Nephron (organoid): Measurements from ENCODE around the gene ENPP7.

ENCODE experiments used
- H3K27ac Mint-ChIP-seq, 3 experiments: 2 replicates each; pipeline ENCODE4 v1.8.0; 2020; ENCODE audit warnings: mixed read lengths in 3 of 3, mild to moderate bottlenecking in 2 of 3, moderate library complexity in 1 of 3
- H3K27me3 Mint-ChIP-seq: 2 replicates; pipeline ENCODE4 v1.8.0; 2021; ENCODE audit warnings: low read depth, mild to moderate bottlenecking, moderate library complexity, mixed read lengths
- H3K36me3 Mint-ChIP-seq: 2 replicates; pipeline ENCODE4 v1.8.0; 2020; ENCODE audit warnings: low read depth, mixed read lengths
- H3K4me1 Mint-ChIP-seq: 2 replicates; pipeline ENCODE4 v1.8.0; 2020; ENCODE audit warnings: mixed read lengths
- H3K4me3 Mint-ChIP-seq, 3 experiments: 2 replicates each; pipeline ENCODE4 v1.8.0; 2020; ENCODE audit warnings: mild to moderate bottlenecking in 3 of 3, mixed read lengths in 3 of 3, moderate library complexity in 2 of 3
- H3K9me3 Mint-ChIP-seq: 2 replicates; pipeline ENCODE4 v1.8.0; 2020; ENCODE audit warnings: mixed read lengths
- TF ChIP-seq, protein P1 (sequence below), 3 experiments: fragments of 200-600 bp; sonication (generic); IDR thresholded peaks; one replicate each; pipeline ENCODE4 v1.5.0; 2021; ENCODE audit warnings: antibody characterized with exemption in 3 of 3; ENCODE audit not compliant: unreplicated experiment in 3 of 3

The ENPP7 gene

DNA sequence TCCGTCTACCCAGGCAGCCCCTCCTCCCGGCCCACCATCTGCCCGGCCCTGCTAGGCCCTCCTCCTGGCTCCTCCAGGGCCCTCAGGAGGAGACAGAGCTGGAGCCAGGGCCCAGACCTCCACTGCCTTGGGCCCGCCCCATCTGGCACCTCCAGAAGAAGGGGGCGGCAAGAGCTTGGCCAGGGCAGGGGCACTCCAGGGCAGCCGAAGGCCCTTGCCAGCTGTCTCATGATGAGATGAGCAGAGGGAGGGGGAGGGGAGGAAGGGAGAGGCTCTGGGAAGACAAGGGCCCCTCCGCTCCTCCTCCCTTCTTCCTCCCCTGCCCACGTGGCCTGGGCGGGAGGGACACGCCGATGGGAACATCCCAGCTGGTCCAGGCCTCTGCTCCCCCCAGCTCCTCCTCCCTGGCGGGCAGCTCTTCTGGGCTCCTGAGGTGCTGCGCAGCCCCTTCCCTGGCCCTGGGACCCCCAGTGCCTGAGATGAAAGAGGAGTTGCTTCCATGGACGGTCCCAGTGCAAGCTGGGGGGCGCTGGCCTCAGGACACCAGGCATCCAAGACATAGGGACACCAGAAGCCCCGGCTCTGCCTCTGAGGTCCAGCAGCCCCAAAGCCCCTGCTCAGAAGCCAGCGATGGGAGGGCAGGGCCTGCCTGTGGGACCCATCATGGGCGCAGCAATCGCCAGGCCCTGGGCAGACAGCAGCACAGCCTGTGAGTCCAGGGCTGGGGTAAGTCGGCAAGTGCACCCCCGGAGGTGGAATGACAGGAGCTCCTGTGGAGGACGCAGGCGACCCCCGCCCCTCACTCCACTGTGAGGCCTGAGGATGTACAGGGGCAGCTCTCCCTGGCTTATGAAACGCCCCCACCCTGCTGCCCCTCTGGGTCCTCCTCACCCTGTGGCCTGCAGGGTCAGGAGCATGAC is 23.6 kb upstream of the ENPP7 start:
- Mint-ChIP-seq H3K36me3 (no peaks in the 10 kb centered on the region), H3K27ac (no peak overlapping the region), H3K27me3 (peaks cover 30% of the 10 kb centered on the region)

DNA sequence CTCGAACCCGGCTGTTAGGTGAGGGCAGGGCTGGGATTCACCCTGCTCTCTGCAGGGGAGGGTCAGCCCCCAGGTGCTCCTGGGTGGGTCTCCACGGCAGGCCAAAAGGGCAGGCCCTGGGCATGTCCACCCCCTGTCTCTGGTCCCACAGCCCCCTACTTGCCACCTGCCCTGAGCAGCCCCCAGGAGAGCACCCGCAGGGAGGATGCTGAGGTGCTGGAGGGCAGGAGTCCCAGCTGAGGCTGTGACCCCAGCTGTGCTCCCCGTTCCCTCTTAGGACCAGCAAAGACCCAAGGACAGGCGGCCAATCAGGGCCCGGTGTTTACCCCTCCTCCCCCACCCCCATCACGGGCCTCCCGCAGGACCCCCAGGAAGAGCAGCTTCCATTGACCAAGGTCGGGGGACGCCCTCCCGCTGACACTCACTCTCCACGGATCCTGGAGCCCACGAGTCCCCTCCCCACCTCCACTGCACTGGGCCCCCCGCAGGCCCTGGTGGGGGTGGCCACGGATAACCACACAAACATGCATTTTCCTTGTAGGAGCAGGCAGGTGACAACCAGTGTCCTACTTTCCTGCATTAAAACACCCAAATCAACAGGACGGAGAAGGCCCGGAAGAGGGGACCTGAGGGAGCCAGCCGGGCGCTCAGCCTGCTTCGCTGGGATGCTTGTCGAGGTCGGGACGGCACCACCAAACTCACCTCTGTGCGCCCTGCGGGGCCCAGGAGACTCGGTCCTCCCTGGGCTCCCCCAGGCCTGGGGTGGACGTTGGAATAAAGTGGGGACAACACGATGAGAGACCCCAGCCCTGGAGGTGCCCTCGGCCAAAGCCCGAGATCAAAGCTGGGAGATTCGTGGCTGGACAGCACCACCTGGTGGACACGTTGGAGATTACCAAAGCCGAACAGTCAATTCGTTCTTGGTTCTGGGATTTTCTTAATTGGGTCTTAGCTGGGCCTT is 22.5 kb upstream of the ENPP7 start:
- Mint-ChIP-seq H3K27ac (no peak overlapping the region), H3K4me3 (peak overlapping the region in 2 of 3 experiments; percentile 10 to 32), H3K9me3 (no peaks in the 10 kb centered on the region), H3K36me3 (no peaks in the 10 kb centered on the region), H3K4me1 (no peaks in the 10 kb centered on the region), H3K27me3 (peaks cover 30% of the 10 kb centered on the region)
- TF ChIP-seq, protein P1, sequence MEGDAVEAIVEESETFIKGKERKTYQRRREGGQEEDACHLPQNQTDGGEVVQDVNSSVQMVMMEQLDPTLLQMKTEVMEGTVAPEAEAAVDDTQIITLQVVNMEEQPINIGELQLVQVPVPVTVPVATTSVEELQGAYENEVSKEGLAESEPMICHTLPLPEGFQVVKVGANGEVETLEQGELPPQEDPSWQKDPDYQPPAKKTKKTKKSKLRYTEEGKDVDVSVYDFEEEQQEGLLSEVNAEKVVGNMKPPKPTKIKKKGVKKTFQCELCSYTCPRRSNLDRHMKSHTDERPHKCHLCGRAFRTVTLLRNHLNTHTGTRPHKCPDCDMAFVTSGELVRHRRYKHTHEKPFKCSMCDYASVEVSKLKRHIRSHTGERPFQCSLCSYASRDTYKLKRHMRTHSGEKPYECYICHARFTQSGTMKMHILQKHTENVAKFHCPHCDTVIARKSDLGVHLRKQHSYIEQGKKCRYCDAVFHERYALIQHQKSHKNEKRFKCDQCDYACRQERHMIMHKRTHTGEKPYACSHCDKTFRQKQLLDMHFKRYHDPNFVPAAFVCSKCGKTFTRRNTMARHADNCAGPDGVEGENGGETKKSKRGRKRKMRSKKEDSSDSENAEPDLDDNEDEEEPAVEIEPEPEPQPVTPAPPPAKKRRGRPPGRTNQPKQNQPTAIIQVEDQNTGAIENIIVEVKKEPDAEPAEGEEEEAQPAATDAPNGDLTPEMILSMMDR (IDR thresholded peaks at IDR 0.05; ENCODE audit: unreplicated experiment in 3 of 3) = peak; percentile 77 to 89 (median 88)

More for the DNA sequence above, 23.6 kb upstream of the ENPP7 start:
- Mint-ChIP-seq H3K4me3 (no peak overlapping the region), H3K9me3 (no peaks in the 10 kb centered on the region), H3K4me1 (no peaks in the 10 kb centered on the region)
- TF ChIP-seq, protein P1 (IDR thresholded peaks at IDR 0.05; ENCODE audit: unreplicated experiment in 3 of 3) = no peak

DNA sequence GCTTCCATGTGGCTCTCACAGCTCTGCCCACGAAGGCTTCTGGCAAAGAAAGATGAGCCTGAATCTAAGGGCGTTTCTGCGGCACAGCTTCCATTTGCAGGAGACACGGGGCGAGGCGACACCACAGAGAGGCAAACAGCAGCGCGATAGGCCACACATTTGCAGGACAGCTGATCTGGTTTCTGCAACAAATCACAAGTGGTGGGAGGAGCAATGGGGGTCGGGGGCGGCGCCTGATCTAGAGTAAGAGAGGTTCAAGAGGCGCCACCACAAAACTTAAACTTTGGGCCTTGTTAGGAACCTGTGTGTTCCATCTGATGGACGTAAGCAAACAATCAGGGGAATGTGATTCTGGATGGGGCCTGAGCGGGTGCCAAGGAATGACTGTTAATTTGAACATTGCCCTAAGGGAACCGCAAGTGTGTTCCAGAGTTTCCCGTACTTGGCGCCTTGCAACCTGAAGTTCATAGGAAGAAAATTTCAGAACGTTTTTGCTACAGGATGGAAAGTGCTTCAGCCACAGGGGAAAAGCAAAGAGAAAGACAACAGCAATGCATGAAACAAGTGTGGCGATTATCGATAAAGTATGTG is 18.9 kb upstream of the ENPP7 start:
- no peak overlapping the region for H3K27ac Mint-ChIP-seq
- TF ChIP-seq, protein P1 (IDR thresholded peaks at IDR 0.05; ENCODE audit: unreplicated experiment in 3 of 3) = no peak
- peaks cover 13% of the 10 kb centered on the region for H3K27me3 Mint-ChIP-seq
- no peaks in the 10 kb centered on the region for H3K9me3 Mint-ChIP-seq
- no peak overlapping the region for H3K4me3 Mint-ChIP-seq
- H3K4me1 Mint-ChIP-seq = no peaks in the 10 kb centered on the region
- no peaks in the 10 kb centered on the region for H3K36me3 Mint-ChIP-seq

DNA sequence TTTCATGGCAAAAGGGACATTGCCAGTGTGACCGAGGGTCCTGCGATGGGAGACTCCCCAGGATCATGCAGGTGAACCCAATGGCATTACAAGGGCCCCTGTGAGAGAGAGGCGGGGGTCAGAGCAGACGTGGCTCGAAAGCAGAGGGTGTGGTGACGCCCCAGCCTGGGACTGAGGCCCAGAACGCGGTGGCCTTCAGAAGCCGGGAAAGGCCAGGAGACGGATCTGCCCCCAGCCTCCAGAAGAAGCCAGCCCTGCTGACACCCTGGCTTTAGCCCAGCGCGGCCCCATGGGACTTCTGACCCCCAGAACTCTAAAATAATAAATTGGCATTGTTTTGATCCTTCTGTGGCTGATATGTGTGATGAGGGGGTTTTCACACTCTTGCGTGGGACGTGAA is 17.4 kb upstream of the ENPP7 start:
- TF ChIP-seq, protein P1 (IDR thresholded peaks at IDR 0.05; ENCODE audit: unreplicated experiment in 3 of 3) = no peak
- no peak overlapping the region for H3K4me3 Mint-ChIP-seq
- H3K27me3 Mint-ChIP-seq = peaks cover 17% of the 10 kb centered on the region
- no peaks in the 10 kb centered on the region for H3K9me3 Mint-ChIP-seq
- H3K27ac Mint-ChIP-seq = no peak overlapping the region
- H3K36me3 Mint-ChIP-seq = no peaks in the 10 kb centered on the region
- H3K4me1 Mint-ChIP-seq = no peaks in the 10 kb centered on the region

DNA sequence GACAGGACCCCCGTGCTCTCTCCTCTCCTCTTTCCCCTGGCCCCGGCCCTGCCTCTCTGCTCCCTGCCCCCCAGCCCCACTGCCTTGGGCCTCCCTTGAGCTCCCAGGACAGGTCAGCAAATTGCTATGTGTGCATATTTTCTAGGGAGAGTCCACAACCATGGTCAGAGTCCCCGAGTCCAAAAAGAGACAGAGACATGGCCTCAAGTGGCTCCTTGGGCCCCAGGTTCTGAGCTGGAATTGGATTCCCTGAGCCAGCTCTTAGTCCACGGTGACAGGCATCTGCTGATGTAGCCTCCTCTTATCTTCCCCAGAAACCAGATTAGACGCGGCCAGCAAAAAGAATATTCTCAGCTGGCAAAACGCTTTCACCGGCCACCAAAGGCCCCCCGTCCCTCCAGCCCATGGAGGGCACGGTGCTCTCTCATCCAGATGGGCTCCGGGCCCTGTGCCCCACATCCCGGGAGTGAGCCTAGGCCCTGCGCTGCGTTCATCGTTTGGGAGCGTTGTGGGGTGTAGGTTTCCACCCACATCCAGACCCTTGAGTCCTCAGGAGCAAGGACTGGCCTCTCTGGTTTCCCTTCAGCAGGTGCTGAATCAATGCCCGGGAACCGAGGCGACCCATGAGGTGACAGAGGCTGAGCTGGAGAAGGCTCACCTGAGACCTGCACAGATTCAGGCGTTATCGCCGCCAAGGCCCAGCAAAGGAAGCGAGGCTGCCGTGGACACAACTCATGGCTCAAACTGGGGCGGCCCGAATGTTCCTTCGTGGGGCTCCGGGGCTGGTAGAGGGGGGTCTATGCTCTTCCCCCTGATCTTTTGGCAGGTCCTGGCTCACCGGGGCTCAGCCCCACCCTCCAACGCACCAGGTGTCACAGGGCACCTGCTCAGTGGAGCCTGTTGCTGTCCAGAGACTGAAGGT is 16.3 kb upstream of the ENPP7 start:
- H3K9me3 Mint-ChIP-seq = no peaks in the 10 kb centered on the region
- TF ChIP-seq, protein P1 (IDR thresholded peaks at IDR 0.05; ENCODE audit: unreplicated experiment in 3 of 3) = no peak
- no peak overlapping the region for H3K4me3 Mint-ChIP-seq
- H3K27ac Mint-ChIP-seq = no peak overlapping the region
- H3K27me3 Mint-ChIP-seq = peaks cover 14% of the 10 kb centered on the region
- H3K36me3 Mint-ChIP-seq = no peaks in the 10 kb centered on the region
- no peaks in the 10 kb centered on the region for H3K4me1 Mint-ChIP-seq
